ENCODE data around the gene RPL41.

Gene RPL41

GRCh38 chr12:56165369-56165768, 48.9 kb downstream of the RPL41 start:
- Histone ChIP-seq H3K27ac (ENCODE audit: low read depth in 2 of 2, low read length in 2 of 2) (no peak overlapping the region), H3K36me3 (ENCODE audit: control insufficient read depth in 2 of 2, insufficient read depth in 2 of 2, low read length in 2 of 2) (peaks cover 77 to 78% of the 10 kb centered on the region in 2 donors), H3K9ac (ENCODE audit: low read depth in 1 of 2, low read length in 2 of 2) (no peak overlapping the region)

More at GRCh38 chr12:56165369-56165768, 48.9 kb downstream of the RPL41 start:
- Histone ChIP-seq H3K27me3 (ENCODE audit: control insufficient read depth in 2 of 2, insufficient read depth in 2 of 2, low read length in 2 of 2) (no peaks in the 10 kb centered on the region), H3K4me1 (ENCODE audit: control insufficient read depth in 2 of 2, insufficient read depth in 2 of 2, low read length in 2 of 2) (peaks cover 6 to 10% of the 10 kb centered on the region in 2 donors), H3K9me3 (ENCODE audit: control insufficient read depth in 2 of 2, low read length in 2 of 2) (no peaks in the 10 kb centered on the region), H3K4me3 (ENCODE audit: low read length in 2 of 2) (no peak overlapping the region)
